ENCODE measurements around the gene PNPLA8.

DNA sequence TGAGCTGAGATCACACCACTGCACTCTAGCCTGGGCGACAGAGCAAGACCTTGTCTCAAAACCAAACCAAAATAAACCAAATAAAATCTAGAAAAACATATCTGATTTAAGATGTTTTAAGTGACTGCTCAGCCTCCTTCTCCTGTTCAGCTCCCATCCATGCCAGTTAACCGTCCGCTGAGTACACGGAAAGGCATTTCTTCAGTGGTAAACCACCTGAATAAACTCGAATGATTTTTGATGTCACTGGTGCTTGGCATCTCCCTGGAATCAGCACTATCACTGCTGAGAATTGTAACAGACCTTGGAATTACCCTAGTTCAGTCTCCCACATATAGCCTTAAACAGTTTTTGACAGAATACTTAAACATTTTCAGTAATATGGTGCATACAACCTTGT lies 45.6 kb downstream of the PNPLA8 start:
- TF ChIP-seq, protein P1, sequence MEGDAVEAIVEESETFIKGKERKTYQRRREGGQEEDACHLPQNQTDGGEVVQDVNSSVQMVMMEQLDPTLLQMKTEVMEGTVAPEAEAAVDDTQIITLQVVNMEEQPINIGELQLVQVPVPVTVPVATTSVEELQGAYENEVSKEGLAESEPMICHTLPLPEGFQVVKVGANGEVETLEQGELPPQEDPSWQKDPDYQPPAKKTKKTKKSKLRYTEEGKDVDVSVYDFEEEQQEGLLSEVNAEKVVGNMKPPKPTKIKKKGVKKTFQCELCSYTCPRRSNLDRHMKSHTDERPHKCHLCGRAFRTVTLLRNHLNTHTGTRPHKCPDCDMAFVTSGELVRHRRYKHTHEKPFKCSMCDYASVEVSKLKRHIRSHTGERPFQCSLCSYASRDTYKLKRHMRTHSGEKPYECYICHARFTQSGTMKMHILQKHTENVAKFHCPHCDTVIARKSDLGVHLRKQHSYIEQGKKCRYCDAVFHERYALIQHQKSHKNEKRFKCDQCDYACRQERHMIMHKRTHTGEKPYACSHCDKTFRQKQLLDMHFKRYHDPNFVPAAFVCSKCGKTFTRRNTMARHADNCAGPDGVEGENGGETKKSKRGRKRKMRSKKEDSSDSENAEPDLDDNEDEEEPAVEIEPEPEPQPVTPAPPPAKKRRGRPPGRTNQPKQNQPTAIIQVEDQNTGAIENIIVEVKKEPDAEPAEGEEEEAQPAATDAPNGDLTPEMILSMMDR (conservative IDR thresholded peaks at IDR 0.05; ENCODE audit: low read depth, low read length): no peak
- TF ChIP-seq EZH2 (IDR thresholded peaks at IDR 0.05; ENCODE audit: borderline replicate concordance, low read depth, low read length, poor library complexity, severe bottlenecking): no peak

Data from A673 (cell line).